ENCODE measurements around the gene KIAA1671. TPM values are rescaled to one million over a fixed set of nuclear protein-coding genes. Genes with fewer than 3 reads are reported as not detected.

KIAA1671 gene
- total RNA-seq, 4 donors from 2014 or later: 16.2 to 35.0 (median 21.7) TPM

DNA sequence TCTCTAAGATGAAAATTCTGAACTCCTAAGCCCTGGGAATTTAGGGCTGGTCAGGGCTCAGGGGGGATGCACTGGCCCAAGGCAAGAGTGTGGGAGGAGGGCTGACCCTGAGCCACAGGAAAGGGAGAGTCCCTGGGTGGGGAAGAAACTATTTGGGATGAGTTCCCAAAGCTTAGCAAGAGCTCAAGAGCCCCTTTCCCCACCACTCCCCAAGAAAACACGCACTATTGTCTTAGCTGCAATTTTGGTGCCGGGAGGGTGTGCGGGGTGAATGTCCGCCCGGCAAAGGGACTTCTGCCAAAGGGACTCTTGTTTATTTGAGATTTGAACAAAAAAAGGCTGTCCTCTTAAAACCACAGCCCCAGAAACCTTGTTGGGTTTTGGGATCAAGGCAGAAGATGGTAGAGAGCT, 37.0 kb downstream of the KIAA1671 start:
- no peaks in the 10 kb centered on the region for H3K27me3 ChIP-seq
- in situ Hi-C loops (cut with MboI; ENCODE audit: low sequenced_read_pairs in 4 of 4) (no loop called here), intact Hi-C loops (cut with DNase I; ENCODE audit: low total_unique reads) (no loop called here)
- no peaks in the 10 kb centered on the region for H3K36me3 ChIP-seq
- H3K27ac ChIP-seq: peak overlapping the region; percentile 52 to 73 (median 62)
- no peak for TF ChIP-seq POLR2A (IDR thresholded peaks at IDR 0.05)
- TF ChIP-seq, protein P1, sequence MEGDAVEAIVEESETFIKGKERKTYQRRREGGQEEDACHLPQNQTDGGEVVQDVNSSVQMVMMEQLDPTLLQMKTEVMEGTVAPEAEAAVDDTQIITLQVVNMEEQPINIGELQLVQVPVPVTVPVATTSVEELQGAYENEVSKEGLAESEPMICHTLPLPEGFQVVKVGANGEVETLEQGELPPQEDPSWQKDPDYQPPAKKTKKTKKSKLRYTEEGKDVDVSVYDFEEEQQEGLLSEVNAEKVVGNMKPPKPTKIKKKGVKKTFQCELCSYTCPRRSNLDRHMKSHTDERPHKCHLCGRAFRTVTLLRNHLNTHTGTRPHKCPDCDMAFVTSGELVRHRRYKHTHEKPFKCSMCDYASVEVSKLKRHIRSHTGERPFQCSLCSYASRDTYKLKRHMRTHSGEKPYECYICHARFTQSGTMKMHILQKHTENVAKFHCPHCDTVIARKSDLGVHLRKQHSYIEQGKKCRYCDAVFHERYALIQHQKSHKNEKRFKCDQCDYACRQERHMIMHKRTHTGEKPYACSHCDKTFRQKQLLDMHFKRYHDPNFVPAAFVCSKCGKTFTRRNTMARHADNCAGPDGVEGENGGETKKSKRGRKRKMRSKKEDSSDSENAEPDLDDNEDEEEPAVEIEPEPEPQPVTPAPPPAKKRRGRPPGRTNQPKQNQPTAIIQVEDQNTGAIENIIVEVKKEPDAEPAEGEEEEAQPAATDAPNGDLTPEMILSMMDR (IDR thresholded peaks at IDR 0.05 in 4 of 5, conservative IDR thresholded peaks at IDR 0.05 in 1 of 5): no peak
- no peak overlapping the region for H3K4me3 ChIP-seq
- peaks cover 0 to 24% of the 10 kb centered on the region in 2 donors for H3K4me1 ChIP-seq
- H3K9me3 ChIP-seq: no peaks in the 10 kb centered on the region
- no peak for DNase-seq
- ATAC-seq: no peak

DNA sequence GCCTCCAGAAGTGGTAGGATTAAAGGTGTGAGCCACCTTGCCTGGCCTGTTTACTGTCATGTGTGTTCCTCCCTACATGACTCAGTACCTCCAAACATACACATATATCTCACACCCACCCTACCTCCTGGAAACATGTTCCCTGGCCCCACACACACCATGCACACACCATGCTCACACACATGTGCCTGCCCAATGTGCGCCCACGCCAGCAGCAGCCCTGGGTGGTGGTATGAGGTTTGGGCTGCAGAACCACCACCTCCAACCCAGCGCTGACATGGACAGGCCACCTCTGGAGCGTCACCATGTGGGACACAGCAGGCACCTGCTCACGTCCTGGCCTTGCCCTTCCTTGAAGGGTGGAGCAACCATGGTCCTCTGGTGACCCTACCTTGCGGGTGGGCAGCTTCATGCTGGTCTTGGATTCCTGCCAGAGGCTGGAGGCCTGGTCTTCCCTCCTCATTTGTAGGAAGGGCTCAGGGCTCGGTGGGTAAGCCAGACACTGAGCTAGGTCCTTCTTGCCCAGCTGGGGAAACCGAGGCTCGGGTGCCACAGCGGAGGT, 37.9 kb downstream of the KIAA1671 start:
- Histone ChIP-seq H3K27me3 (no peaks in the 10 kb centered on the region), H3K4me3 (no peak overlapping the region), H3K4me1 (peaks cover 0 to 24% of the 10 kb centered on the region in 2 donors), H3K27ac (peak overlapping the region; percentile 52 to 79 (median 68)), H3K9me3 (no peaks in the 10 kb centered on the region), H3K36me3 (no peaks in the 10 kb centered on the region)
- intact Hi-C loops (cut with DNase I; ENCODE audit: low total_unique reads): no loop called here
- in situ Hi-C loops (cut with MboI; ENCODE audit: low sequenced_read_pairs in 4 of 4): no loop called here
- ATAC-seq: no peak
- DNase-seq: no peak
- TF ChIP-seq POLR2A (IDR thresholded peaks at IDR 0.05): no peak
- TF ChIP-seq, protein P1 (IDR thresholded peaks at IDR 0.05 in 4 of 5, conservative IDR thresholded peaks at IDR 0.05 in 1 of 5): no peak

DNA sequence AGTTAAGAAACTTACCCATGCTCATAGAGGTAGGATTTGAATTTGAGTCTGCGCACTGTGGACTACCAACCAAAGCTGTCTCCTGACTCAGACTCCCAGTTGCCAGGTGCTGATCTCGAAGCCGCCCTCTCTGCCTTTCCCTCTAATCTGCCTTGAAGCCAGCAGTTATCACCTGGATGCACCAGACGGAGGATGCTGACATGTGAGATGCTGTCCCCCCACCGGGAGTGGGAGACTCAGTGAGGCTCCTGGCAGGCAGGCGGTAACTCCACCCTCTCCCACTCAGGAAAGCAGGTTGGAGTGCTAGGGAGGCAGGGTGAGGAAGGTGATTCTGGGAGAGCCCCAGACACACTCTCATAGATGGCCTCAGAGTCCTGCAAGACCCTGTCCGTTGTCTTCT, 40.4 kb downstream of the KIAA1671 start:
- Histone ChIP-seq H3K36me3 (no peaks in the 10 kb centered on the region), H3K4me1 (peaks cover 6 to 32% of the 10 kb centered on the region in 2 donors), H3K27me3 (no peaks in the 10 kb centered on the region), H3K9me3 (no peaks in the 10 kb centered on the region), H3K4me3 (no peak overlapping the region), H3K27ac (peak overlapping the region in 1 of 4 donors; percentile 73)
- no peak for TF ChIP-seq POLR2A (IDR thresholded peaks at IDR 0.05)
- TF ChIP-seq, protein P1 (IDR thresholded peaks at IDR 0.05 in 4 of 5, conservative IDR thresholded peaks at IDR 0.05 in 1 of 5): no peak
- in situ Hi-C loops (cut with MboI; ENCODE audit: low sequenced_read_pairs in 4 of 4) (no loop called here), intact Hi-C loops (cut with DNase I; ENCODE audit: low total_unique reads) (no loop called here)
- ATAC-seq (no peak), DNase-seq (no peak)

DNA sequence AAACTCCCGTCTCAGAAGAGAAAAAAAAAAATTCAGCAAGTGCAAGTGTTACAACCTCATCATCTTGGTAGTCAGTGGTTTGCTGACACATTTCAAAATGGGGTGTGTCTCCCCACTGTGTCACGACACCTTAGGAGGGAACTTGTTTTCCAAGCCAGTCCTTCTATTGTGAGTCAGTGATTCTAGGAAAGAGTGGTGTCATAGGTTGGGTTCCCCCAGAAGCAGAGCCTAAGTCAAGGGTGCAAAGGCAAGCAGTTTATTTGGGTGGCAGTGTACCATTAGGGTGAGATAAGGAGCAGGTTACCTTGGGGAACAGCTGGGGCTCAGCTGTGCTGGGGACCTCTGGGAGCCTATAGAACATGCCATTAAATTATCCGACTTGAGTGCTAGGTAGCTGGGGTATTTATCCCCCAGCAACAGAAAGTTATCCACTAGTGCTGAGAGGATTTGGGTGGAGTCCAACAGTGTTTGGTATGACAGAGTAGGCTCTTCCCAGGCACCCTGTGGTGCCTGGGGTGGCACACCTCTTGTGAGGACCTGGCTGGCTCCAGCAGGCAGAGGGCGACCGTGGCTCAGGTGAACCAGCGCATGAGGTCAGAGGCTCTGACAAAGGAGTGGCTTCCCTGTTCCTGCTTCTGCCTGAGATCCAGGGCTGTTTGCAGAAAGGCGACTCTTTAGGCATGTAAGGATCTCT, 41.7 kb downstream of the KIAA1671 start:
- Histone ChIP-seq H3K36me3 (no peaks in the 10 kb centered on the region), H3K27ac (no peak overlapping the region), H3K9me3 (no peaks in the 10 kb centered on the region), H3K27me3 (no peaks in the 10 kb centered on the region), H3K4me1 (peaks cover 6 to 31% of the 10 kb centered on the region in 2 donors), H3K4me3 (no peak overlapping the region)
- no peak for TF ChIP-seq POLR2A (IDR thresholded peaks at IDR 0.05)
- TF ChIP-seq, protein P1 (IDR thresholded peaks at IDR 0.05 in 4 of 5, conservative IDR thresholded peaks at IDR 0.05 in 1 of 5): no peak
- intact Hi-C loops (cut with DNase I; ENCODE audit: low total_unique reads) (no loop called here), in situ Hi-C loops (cut with MboI; ENCODE audit: low sequenced_read_pairs in 4 of 4) (no loop called here)
- DNase-seq (no peak), ATAC-seq (no peak)
